Fibroblast of skin of right quadriceps (primary cell): ENCODE results near the gene DNAJB4.
"Not testable (repeated sequence)": the region's sequence is repeated elsewhere in the genome, so short reads cannot be mapped to it uniquely, and the experiment has no call there.

Source experiments
- DNase-seq: peaks from one replicate; pipeline ENCODE4 v3.0.0-alpha.2; 2013

Gene DNAJB4

DNA sequence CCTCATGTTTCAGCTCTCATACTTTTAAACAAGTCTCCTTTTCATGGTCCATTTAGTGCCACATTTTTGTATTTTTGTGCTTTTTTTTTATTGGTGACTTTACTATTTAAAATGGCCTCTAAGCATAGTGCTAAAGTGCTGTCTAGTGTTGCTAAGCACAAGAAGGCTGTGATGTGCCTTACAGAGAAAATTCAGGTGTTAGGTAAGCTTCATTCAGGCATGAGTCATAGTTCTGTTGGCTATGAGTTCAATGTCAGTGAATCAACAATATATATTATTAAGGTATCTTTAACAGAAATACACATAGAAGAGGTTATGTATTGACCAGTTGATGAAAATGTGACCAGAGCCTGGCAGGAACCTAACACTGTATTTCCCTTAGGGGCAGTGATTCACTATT, 13.1 kb upstream of the DNAJB4 start:
- no peak for DNase-seq

DNA sequence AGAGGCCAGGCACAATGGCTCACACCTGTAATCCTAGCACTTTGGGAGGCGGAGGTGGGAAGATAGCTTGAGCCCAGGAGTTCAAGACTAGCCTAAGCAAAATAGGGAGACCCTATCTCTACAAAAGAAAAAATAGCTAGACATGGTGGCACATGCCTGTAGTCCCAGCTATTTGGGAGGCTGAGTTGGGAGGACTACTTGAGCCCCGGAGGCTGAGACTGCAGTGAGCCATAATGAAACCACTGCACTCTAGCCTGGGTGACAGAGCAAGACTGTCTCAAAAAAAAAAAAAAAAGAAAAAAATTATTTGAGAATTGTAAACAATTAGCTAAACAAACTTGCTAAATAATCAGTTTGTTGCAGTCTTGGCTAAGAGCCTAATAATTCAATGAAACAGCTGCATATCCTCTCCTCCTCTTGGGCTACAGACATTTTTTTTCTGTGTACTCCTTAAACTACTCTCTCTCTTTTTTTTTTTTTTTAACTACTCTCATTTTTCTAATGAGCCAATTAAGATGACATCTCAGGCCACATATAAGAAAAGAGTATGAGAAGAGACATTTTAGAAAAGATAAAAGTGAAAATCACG, 10.5 kb upstream of the DNAJB4 start:
- DNase-seq: no peak

DNA sequence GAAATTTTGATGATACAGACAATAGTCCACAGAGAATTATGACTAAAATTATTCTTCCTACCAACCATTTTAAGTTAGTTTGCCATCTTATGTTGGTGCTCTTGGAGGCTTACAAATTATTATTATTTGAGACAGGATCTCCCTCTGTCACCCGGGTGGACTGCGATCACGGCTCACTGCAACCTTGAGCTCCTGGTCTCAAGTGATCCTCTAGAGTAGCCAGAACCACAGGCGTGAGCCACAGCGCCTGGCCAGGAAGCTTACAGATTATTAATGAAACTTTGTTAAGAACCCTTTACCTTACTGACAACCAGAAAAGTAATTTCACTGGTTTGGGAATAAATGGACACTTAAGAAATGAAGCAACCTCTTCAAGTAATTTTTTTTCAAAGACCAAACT, 8.0 kb upstream of the DNAJB4 start:
- DNase-seq: no peak

DNA sequence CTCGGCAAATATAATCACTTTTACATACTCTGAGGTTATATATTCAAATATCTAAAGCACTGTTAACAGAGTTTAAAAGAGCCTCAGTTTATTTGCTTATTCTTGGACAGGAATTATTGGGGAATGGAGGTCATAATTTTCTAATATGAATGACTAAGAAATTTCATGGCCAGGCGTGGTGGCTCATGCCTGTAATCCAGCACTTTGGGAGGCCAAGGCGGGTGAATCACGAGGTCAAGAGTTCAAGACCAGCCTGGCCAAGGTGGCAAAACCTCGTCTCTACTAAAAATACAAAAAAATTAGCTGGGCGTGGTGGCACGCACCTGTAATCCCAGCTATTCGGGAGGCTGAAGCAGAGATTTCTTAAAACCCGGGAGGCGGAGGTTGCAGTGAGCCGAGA, 4.2 kb upstream of the DNAJB4 start:
- DNase-seq: not testable (repeated sequence)

DNA sequence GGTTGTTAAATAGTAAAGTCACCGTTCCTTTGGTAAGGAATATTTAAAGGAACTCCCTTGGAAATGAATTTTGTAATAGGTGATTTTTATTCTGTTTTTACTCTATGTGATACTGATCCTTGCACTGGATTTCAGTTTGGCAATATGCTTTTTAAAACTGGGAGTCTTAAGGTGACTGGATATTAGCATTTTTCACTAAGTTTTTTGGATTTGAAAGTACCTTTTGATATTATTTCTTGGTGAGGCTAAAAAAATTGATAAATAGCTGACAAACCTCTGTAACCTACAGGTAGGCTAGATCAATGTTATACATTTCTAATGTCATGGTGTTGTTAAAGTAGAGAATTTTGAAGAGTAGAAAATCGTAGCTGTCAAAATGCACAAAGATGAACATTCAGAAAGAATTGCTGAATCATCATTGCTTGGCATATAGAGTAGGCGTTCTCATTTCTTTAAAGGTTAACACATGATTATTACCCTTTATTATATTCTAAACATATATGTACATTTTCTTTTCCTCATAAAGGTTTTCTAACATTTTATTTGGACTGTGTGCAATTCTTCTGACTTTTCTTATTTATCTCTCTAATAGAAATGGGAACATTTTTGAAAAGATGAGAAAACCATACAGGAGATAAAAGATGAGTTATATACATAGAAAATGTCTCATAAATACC, 1.5 kb upstream of the DNAJB4 start:
- DNase-seq: no peak

DNA sequence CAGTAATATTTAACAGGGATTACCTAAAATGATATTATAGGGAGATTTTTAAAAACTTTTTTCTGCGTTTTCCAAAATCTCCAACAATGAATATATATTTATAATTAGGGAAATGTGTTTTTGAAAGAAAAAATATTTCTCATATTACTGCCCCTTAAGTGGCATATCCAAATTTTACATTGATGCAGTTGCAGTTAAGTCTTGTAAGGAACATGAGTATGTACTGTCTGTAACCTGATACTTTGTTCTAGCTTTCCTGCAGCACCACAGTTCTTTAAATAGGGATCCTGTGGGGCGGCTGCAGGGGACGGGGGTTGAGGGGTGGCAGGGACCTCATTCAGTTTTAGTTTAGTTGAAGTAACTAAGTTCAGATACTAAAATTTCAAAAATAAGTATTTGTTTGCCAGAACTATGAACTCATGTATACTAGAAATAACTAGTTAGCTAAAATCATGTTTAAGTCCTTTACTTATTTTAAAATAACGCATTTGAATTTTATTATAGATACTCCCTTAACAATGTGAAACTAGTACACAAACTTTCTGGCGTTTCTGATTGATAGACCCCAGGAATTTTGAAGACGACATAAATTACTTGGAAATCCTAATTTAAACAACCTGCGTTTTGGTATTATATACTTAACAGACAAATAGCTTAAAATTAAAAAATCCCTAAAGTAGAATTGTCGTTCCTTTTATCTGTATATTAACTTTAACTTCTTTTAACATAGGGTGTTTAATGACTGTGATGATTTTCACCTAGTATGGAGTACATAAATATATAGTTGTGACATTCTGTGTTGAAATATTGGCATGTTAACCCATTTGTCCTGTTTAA, 639 bp upstream of the DNAJB4 start:
- DNase-seq: peak; percentile 90

DNA sequence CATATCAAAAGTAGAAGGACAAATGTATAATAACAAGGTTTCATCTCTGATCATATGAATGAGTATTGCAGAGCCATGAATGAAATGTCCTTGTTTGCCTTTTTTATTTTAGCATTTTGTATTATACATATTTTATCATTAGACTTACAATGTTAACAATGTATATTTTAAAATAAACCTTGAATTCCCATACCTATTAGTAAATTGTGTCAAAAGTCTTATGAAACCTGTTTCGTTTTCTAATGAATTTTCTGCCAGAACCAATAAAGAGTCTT, 646 bp downstream of the DNAJB4 start:
- no peak for DNase-seq

DNA sequence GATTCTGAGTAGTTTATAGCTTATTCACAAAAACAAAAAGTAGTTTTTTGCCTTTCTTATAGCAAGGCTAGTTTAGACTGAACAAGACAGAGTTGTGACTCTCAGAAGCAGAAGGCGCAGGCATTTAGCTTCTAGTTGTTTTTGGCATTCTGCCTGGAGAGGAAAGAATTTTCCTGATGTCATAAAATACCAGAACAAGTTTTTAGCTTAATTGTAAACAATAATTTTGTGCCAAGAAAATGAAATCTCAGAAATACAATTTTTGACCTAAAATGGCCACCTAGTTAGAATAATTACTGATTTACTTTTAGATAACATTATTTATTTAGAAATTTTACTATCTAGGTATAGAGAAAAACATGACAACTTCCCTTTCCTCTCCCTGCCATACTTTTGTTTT, 1.0 kb downstream of the DNAJB4 start:
- DNase-seq: peak; percentile 93

DNA sequence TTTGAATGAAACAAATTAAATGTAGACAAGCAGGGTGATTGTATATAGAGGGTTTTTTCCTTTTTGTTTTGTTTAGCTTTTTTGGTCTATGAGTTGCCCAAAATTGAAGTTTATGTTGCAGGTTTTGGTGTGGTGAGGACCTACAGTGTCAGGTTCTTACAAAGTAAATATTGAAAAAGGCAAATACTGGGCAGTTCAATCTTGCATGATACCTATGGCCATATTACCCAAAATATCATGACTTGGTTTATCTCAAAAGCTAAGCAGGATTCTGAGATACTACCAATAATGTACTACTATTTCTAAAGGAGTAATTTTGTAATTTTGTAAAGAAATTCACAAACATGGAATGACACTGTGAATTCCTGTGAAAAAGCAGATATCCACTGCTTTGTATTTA, 1.8 kb downstream of the DNAJB4 start:
- DNase-seq: no peak

DNA sequence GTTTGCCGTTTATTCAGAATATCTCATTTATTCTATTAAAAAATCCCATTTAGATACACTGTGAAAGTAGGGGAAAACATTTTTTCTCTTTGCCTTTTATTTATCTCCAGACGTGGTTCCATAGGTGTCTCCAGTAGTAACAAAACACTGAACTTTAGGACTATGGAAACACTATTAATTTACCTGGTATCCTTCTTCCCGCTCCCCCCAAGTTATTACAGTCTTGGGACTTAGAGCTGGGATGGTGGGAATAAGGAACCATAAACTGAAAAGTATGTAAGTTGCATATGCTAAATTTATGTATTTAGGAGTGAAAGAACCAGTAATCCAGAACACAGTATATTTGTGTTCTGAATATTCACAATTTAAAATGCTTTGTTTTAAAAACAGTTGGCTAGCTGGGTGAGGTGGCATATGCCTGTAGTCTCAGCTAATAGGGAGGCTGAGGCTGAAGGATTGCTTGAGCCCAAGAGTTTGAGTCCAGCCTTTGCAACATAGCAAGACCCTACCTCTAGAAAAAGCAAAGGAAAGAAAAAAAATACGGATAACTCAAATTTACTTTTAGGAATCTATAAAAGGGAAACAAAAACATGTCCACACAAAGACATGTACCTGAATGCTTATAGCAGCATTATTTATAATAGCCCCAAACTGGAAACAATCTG, 3.1 kb downstream of the DNAJB4 start:
- DNase-seq: no peak

DNA sequence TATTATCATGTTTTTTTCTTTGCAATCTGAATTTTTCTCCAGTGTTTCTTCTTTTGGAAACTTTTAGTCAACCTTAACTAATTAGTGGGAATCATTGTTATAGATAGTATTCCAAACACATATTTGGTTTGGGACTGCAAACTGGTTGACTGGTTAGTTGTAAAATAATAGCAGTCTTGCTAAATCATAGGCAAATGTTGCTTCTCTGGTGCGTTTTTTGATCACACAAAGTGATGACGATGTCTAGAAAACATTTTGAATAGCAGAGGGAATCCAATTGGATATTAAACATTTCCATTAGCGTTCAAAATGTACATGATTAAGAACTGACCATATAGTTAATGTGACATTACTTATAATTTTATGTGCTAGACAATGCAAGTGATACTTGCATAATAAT, 4.5 kb downstream of the DNAJB4 start:
- DNase-seq: no peak

DNA sequence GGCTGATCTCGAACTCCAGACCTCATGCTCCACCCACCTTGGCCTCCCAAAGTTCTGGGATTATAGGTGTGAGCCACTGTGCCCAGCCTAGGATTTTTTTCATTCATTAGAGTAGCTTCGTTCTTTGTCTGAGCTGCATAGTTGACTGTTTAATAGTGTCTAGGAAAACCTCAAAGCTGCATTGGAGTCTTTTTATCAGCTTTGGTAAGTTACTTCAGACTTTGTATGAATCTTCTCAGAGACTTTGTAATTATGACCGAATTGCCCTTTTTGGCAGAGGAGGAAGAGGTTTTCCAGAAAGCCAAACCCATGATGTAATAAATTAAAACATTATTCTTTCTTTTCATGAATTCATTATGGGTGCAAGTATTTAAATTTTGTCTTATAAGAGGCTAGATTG, 5.1 kb downstream of the DNAJB4 start:
- peak; percentile 26 for DNase-seq

DNA sequence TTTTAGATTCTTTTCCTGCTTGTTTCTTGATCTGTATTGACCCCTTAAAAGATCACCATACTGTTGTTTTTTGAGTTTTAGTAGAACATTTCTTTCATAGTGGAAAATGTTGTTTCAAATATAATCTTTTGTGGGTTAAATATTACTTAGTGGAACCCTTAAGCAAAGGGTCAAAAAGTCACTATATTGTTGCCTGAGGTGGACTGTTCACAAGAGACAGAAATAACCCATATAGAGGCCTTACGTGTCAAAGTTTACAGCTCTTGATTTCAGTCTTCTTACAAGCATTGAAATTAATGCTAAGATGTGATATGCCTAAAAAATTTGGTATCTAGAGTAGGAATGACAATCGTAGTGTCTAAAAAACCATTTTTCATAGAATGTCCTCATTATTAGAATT, 6.3 kb downstream of the DNAJB4 start:
- no peak for DNase-seq

DNA sequence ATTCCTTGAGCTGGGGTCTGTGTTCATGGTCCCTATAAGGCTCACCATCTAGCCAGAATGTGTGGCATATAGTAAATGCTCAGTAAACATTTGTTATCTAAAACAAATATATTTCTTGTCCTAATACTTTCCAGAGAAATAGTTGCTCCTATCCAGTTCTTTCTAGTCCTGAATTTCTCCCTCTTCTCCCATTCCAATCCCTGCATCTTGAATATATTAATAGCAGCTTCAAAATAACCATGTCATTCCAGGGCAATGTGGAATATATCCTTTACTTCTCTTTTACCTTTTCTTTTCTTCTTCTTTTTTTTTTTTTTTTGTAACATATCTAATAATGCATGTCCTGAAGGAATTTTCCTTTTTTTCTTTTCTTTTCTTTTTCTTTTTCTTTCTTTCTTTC, 10.4 kb downstream of the DNAJB4 start:
- DNase-seq: no peak

DNA sequence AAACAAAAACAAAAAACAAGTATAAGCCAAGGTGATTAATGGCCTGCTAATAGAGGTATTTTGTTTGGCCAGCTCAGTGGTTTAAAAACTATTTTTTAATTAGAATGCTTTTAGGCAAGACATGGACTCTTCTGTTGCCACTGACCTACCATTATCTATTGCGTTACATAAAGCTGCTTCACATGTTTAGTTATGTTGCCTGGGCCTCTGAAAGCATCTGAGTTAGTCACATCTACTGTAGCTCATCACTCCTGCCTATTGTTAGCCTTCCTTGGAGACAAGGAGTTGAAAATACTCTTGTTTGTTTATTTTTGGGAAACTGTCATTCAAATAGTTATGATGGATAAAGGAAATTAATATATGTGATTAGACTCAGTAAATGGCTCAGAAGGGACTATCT, 14.3 kb downstream of the DNAJB4 start:
- DNase-seq: no peak

DNA sequence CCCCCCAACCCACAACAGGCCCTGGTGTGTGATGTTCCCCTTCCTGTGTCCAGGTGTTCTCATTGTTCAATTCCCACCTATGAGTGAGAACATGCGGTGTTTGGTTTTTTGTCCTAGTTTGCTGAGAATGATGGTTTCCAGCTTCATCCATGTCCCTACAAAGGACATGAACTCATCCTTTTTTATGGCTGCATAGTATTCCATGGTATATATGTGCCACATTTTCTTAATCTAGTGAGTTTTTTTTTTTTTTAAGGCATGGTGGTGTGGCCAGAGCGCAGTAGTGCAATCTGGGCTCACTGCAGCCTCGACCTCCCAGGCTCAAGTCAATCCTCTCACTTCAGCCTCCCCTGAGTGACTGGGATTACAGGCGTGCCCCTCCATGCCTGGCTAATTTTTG, 16.4 kb downstream of the DNAJB4 start:
- DNase-seq: not testable (repeated sequence)

DNA sequence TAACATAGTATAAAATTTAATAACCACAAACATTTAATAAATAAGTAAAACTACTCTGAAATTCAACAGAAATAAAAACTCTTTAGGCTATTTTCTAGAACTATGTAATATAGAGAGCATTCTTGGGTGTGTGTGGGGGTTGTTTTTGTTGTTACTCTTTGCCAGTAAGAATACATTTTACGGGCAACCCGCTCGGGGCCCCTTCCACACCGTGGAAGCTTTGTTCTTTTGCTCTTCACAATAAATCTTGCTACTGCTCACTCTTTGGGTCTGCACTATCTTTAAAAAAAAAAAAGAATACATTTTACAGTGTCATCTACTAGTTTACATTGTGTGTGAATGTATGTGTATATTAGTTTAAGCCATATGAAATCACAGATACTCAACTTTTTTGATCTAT, 25.1 kb downstream of the DNAJB4 start:
- no peak for DNase-seq

DNA sequence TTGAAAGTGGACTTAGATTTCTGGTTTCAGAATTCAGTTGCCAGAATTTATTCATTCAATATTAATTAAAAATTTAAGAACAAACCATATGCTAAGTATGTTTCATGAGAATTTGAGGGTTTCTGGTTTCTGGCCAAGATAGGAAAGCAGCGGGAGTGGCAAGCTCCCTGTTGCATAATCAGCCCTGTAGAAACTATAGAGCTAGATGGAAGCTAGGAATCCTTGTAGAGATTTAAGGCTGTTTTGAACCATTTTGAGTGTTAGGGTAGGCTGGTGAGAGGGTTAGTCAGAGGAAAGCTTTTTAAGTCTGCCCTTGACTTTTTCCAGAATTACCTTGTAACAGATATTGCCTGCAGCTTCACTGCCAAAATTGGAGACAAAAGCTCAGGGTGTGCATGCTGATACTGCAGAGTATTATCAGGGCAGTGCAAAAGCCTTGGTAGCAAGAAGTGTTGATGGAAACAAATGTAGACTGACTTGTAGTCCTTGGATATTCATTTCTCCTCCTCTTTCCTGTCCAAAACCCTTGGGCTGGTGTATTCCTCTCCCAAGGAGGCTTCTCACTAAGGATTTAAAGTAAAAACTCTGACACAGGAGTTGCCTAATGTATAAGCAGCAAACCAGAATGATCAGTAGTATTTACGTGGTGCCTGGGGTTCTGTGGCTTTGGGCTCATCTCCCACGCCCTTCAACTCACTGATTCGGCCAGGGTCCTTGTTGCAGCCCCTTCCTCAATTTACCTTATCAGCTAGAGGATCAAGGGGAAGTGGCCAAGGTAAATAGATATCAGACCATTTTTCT, 28.5 kb downstream of the DNAJB4 start:
- DNase-seq: no peak

DNA sequence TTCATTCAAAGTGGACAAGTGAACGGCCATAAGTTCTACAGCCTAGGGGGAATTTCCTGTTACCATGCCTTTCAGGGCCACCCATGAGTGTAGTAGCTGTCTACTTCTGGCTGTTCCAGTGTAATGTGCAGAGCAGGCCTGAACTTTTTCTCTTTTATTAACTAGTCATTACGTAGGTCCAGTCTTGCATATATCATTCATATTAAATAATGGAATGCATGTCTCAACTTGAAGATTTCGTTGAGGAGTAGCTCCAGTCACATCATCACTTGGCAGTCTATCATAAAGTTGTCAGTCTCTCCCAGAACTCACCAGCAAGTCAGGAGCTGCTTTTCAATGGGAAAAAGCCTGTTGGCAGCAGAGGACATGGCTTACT, 29.0 kb downstream of the DNAJB4 start:
- no peak for DNase-seq

DNA sequence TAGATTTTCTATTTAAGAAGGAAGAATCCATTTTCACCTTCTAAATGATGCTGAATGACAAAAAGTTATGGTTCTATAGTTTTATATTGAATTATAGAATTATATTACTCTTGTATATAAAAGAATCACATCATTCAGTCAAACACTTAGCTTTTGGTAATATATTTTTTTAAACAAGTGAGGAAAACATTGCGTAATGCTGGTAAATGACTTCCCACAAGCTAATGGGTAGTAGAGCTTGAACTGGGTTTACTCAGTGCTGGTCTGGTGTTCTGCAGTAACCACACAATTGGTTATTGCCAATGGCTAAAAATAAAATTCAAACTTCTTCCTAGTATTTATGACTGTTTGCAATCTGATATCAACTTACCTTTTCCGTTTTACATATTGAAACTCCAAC, 30.4 kb downstream of the DNAJB4 start:
- no peak for DNase-seq

DNA sequence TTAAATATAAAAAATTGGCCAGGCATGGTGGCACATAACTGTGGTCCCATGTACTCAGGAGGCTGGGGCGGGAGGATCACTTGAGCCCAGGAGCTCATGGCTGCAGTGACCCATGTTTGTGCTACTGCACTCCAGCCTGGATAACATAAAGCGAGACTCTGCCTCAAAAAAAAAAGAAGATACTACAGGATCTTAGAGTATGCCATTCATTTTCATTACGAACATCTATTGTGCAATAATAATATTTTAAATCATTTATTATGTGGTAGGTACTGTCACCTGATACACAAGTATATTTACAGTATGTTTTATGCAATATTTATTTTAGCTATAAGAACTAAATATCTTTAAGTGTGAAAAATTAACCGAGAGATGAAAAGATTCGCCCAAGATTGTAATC, 31.7 kb downstream of the DNAJB4 start:
- no peak for DNase-seq

DNA sequence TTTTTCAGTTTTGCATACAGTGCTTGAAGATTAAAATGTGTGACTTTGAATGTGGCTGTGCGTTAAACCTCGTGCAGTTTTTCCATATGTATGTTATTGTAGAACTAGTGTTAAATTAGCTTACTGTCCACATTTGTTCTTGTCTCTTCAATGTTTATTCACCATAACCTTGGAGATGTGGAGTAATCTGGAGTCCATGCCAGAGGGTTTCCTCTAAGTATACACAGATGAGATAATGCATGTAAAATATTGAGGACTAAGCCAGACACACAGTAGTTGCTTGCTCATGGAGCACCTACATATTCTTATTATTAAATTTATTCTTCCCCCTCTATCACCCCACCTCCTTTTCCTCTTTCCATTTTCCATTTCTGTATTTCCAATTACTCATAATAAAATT, 33.3 kb downstream of the DNAJB4 start:
- DNase-seq: no peak

DNA sequence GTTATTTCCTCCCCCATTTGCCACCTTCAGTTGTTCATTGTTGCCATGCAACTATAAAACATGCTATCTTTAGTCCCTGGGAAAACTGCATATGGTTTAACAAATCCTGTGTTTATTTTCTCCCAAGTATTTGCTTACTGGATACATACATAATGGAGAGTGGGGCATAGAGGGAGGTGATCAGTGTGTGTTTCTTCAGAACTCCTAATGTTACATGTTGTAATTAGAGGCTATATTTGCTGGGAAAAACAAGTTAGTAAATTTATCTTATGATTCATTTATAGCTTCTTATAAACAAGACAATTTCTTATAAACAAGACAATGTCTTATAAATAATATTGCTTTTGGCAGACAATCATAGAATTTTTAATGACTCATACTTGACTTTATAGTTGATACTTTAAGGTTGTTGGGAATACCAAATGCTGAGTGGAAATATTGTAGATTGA, 33.8 kb downstream of the DNAJB4 start:
- DNase-seq: no peak
